Adrenal gland (tissue), 5 donors: ENCODE data around the gene PHF21A.

ENCODE experiments used
- POLR2A ChIP-seq, 2 donors: fragments of 450-650 bp; IDR thresholded peaks; one replicate each; pipeline ENCODE4 v1.6.1; 2017; ENCODE audit warnings: antibody characterized with exemption in 2 of 2, mild to moderate bottlenecking in 2 of 2, moderate library complexity in 1 of 2
- TF ChIP-seq, protein P1 (sequence below), 6 experiments: fragments of 450-650 bp in 4 of 6; fragments of 200-600 bp in 2 of 6; sonication (generic) in 1 of 6; IDR thresholded peaks; 1 replicate in 5 of 6; 2 replicates in 1 of 6; pipeline versions ENCODE4 v1.5.1 to v1.8.0; 2016 to 2021; ENCODE audit warnings: antibody characterized with exemption in 6 of 6, mild to moderate bottlenecking in 2 of 6, moderate library complexity in 1 of 6
- donor health status: DM: no; HTN: no; CAD: no.

DNA sequence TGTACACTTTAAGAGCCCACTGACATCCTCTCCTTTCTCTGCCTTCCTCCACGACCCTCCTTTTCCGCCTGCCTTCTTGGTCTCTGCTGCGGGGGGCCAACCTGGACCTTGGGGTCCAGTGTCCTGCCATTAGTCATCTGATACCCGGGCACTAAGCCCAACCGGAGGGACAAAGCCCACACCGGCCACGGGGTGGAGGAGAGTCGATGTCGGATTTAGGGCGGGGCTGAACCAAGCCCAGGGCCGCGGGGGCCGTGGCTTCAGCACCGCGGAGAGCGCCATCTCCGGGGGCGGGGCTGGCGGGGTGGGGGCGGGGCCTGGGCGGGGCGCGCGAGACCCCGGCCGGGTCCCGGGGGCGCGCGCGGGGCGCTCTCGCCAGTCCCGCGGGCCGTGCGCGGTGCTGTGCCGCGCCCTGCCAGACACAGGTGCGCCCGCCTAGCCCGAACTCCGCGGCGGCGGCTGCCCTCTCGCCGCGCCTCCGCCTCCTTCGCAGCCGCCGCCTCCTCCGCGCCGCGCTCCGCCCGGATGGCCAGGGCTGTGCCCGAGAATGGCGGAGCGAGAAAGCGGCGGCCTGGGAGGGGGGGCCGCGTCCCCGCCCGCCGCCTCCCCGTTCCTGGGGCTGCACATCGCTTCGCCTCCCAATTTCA is 235.9 kb downstream of the PHF21A start, which contains the start of gene MAPK8IP1:
- TF ChIP-seq, protein P1, sequence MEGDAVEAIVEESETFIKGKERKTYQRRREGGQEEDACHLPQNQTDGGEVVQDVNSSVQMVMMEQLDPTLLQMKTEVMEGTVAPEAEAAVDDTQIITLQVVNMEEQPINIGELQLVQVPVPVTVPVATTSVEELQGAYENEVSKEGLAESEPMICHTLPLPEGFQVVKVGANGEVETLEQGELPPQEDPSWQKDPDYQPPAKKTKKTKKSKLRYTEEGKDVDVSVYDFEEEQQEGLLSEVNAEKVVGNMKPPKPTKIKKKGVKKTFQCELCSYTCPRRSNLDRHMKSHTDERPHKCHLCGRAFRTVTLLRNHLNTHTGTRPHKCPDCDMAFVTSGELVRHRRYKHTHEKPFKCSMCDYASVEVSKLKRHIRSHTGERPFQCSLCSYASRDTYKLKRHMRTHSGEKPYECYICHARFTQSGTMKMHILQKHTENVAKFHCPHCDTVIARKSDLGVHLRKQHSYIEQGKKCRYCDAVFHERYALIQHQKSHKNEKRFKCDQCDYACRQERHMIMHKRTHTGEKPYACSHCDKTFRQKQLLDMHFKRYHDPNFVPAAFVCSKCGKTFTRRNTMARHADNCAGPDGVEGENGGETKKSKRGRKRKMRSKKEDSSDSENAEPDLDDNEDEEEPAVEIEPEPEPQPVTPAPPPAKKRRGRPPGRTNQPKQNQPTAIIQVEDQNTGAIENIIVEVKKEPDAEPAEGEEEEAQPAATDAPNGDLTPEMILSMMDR (IDR thresholded peaks at IDR 0.05): no peak
- no peak for TF ChIP-seq POLR2A (IDR thresholded peaks at IDR 0.05)
